H1 (cell line): ENCODE measurements around the gene RAMACL.

Source experiments
- BACH1 ChIP-seq: IDR thresholded peaks from 2 replicates; pipeline ENCODE4 v1.6.1; 2012; ENCODE audit warnings: low read length, improper control_type of control experiment
- KDM1A ChIP-seq: fragments of 200-600, 300-600 bp; sonication (generic); IDR thresholded peaks from 2 replicates; pipeline ENCODE4 v1.7.1; 2016; ENCODE audit warnings: mild to moderate bottlenecking, low read length, borderline replicate concordance
- POLR2A ChIP-seq, 2 experiments: IDR thresholded peaks; 1 replicate in 1 of 2; 2 replicates in 1 of 2; pipeline ENCODE4 v1.6.1; 2011; ENCODE audit warnings: low read depth in 2 of 2, low read length in 2 of 2, mild to moderate bottlenecking in 2 of 2; ENCODE audit errors: control extremely low read depth in 1 of 2
- TCF12 ChIP-seq: IDR thresholded peaks from 2 replicates; pipeline ENCODE4 v1.6.1; 2011; ENCODE audit warnings: low read depth, mild to moderate bottlenecking, low read length
- YY1 ChIP-seq: IDR thresholded peaks from 2 replicates; pipeline ENCODE4 v1.6.1; 2011; ENCODE audit warnings: low read depth, mild to moderate bottlenecking, low read length

- TF ChIP-seq YY1, result no peak
- no peak for TF ChIP-seq POLR2A (IDR thresholded peaks at IDR 0.05; ENCODE audit: control extremely low read depth in 1 of 2, low read depth in 2 of 2, low read length in 2 of 2)
- TF ChIP-seq KDM1A, result no peak
- no peak for TF ChIP-seq BACH1
- TF ChIP-seq TCF12, result no peak
Observed at GRCh38 chr6:166601956-166602355, 15.5 kb upstream of the RAMACL start.
